Astrocyte (in vitro differentiated cells and primary cell): ENCODE data around the gene ATXN7. TPM values are rescaled to one million over a fixed set of nuclear protein-coding genes. Genes with fewer than 3 reads are reported as not detected.

Source experiments
- DNase-seq: peaks from one replicate; pipeline ENCODE4 v3.0.0-alpha.2; 2010; ENCODE audit warnings: low read depth
- FAIRE-seq: peaks from 2 replicates; lab custom pipeline; 2011; peaks lifted over from hg19 to GRCh38; lab: Jason Lieb, UNC
- H2AFZ ChIP-seq: 2 replicates; pipeline ENCODE4 v1.6.0; 2012; ENCODE audit warnings: low read depth, low read length, inconsistent platforms
- H3K27ac ChIP-seq: 2 replicates; pipeline ENCODE4 v1.5.1; 2011; ENCODE audit warnings: low read depth, low read length, inconsistent platforms
- H3K27me3 ChIP-seq: 2 replicates; pipeline ENCODE4 v1.6.0; 2011; ENCODE audit warnings: low read length, inconsistent platforms; ENCODE audit not compliant: insufficient read depth
- H3K36me3 ChIP-seq: 2 replicates; pipeline ENCODE4 v1.5.1; 2011; ENCODE audit warnings: low read length, inconsistent platforms; ENCODE audit not compliant: insufficient read depth
- H3K4me1 ChIP-seq: 2 replicates; pipeline ENCODE4 v1.5.1; 2011; ENCODE audit warnings: low read length, inconsistent platforms; ENCODE audit not compliant: insufficient read depth
- H3K4me2 ChIP-seq: 2 replicates; pipeline ENCODE4 v1.6.0; 2012; ENCODE audit warnings: low read length, inconsistent platforms
- H3K4me3 ChIP-seq: 2 replicates; pipeline ENCODE4 v1.5.1; 2011; ENCODE audit warnings: low read depth, mild to moderate bottlenecking, low read length, inconsistent platforms; ENCODE audit not compliant: insufficient read depth
- H3K79me2 ChIP-seq: 2 replicates; pipeline ENCODE4 v1.6.0; 2012; ENCODE audit warnings: mild to moderate bottlenecking, low read length, inconsistent platforms; ENCODE audit not compliant: insufficient read depth
- H3K9ac ChIP-seq: 2 replicates; pipeline ENCODE4 v1.6.0; 2012; ENCODE audit warnings: mild to moderate bottlenecking, low read length, inconsistent platforms
- H3K9me3 ChIP-seq: 2 replicates; pipeline ENCODE4 v1.5.1; 2012; ENCODE audit warnings: low read depth, mild to moderate bottlenecking, low read length, inconsistent platforms; ENCODE audit not compliant: insufficient read depth
- H4K20me1 ChIP-seq: 2 replicates; pipeline ENCODE4 v1.6.0; 2012; ENCODE audit warnings: low read length, inconsistent platforms; ENCODE audit not compliant: insufficient read depth
- H3K27ac Mint-ChIP-seq: one replicate; pipeline ENCODE4 v1.8.0; 2021; ENCODE audit warnings: mild to moderate bottlenecking, mixed read lengths; ENCODE audit not compliant: unreplicated experiment
- H3K27me3 Mint-ChIP-seq: one replicate; pipeline ENCODE4 v1.8.0; 2021; ENCODE audit warnings: low read depth, mixed read lengths; ENCODE audit not compliant: unreplicated experiment
- H3K36me3 Mint-ChIP-seq: one replicate; pipeline ENCODE4 v1.8.0; 2021; ENCODE audit warnings: low read depth, mixed read lengths; ENCODE audit not compliant: unreplicated experiment
- H3K4me1 Mint-ChIP-seq: one replicate; pipeline ENCODE4 v1.8.0; 2021; ENCODE audit warnings: low read depth, mixed read lengths; ENCODE audit not compliant: unreplicated experiment
- H3K4me3 Mint-ChIP-seq: one replicate; pipeline ENCODE4 v1.8.0; 2021; ENCODE audit warnings: mild to moderate bottlenecking, moderate library complexity, mixed read lengths; ENCODE audit not compliant: unreplicated experiment
- H3K9me3 Mint-ChIP-seq: one replicate; pipeline ENCODE4 v1.8.0; 2021; ENCODE audit warnings: mild to moderate bottlenecking, mixed read lengths; ENCODE audit not compliant: unreplicated experiment
- EZH2 ChIP-seq: IDR thresholded peaks from 2 replicates; pipeline ENCODE4 v1.6.1; 2012; ENCODE audit warnings: mild to moderate bottlenecking, low read length, inconsistent platforms; ENCODE audit not compliant: insufficient read depth
- total RNA-seq: library from RNA; stranded (reverse); gene quantifications from 2 replicates; pipeline ENCODE4 v1.2.1, GENCODE V29; 2021
- TF ChIP-seq, protein P1 (sequence below): IDR thresholded peaks from 2 replicates; pipeline ENCODE4 v1.5.1; 2011; ENCODE audit warnings: low read depth, mild to moderate bottlenecking, inconsistent platforms, low read length, moderate library complexity; ENCODE audit not compliant: insufficient read depth

ATXN7 gene
- total RNA-seq, 1 donor from 2014 or later: 17.6 TPM

DNA sequence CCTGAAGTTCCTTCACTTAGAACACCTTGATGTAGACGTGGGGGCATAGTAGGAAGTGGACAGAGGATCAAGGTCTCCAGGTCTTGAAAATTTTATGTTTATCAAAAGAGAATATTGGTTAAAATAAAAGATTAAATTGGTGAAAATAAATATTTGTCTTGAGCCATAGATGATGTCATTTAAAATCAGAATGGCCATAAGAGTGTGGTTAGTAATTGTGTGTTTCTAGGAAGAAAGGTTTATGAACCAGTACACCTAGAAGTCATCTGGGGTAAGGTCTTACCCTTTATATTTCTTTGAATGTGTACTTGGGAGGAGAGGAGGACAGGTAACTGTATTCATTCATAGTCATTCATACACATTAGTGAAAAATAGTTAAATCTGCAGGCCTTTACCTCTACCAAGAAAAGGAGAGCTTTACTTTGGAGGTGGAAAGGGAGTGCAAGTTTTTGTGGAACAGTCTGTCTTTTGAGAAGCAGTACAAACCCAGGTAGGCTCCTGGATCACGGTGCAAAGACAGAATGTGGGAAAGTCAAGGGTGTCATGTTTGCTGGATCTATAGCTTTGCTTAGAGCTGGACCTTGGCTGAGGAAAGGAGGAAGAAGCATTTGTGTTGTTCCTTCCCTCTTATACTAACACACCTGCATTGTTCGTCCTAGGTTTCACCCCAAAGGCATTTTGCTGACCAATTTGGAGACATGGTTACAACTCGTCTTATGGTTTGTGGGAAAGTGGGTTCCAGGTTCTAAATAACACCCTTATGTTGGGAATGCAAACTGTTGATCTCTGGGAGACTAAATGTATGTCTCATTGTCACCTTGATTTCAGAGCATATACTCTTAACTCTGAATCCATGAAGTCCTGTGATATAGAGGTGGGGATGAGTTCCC is 42.3 kb downstream of the ATXN7 start:
- no peak overlapping the region for H3K4me2 ChIP-seq
- H3K79me2 ChIP-seq: no peaks in the 10 kb centered on the region
- no peak for TF ChIP-seq EZH2
- TF ChIP-seq, protein P1, sequence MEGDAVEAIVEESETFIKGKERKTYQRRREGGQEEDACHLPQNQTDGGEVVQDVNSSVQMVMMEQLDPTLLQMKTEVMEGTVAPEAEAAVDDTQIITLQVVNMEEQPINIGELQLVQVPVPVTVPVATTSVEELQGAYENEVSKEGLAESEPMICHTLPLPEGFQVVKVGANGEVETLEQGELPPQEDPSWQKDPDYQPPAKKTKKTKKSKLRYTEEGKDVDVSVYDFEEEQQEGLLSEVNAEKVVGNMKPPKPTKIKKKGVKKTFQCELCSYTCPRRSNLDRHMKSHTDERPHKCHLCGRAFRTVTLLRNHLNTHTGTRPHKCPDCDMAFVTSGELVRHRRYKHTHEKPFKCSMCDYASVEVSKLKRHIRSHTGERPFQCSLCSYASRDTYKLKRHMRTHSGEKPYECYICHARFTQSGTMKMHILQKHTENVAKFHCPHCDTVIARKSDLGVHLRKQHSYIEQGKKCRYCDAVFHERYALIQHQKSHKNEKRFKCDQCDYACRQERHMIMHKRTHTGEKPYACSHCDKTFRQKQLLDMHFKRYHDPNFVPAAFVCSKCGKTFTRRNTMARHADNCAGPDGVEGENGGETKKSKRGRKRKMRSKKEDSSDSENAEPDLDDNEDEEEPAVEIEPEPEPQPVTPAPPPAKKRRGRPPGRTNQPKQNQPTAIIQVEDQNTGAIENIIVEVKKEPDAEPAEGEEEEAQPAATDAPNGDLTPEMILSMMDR: no peak
- no peak for FAIRE-seq
- no peak overlapping the region for H3K4me3 ChIP-seq
- no peaks in the 10 kb centered on the region for H3K36me3 ChIP-seq
- H3K36me3 Mint-ChIP-seq: peaks cover 3% of the 10 kb centered on the region
- H2AFZ ChIP-seq: no peak overlapping the region
- no peaks in the 10 kb centered on the region for H3K9me3 Mint-ChIP-seq
- H3K27ac ChIP-seq: no peak overlapping the region
- no peaks in the 10 kb centered on the region for H3K27me3 ChIP-seq
- no peak for DNase-seq
- no peak overlapping the region for H3K4me3 Mint-ChIP-seq
- peaks cover 23% of the 10 kb centered on the region for H4K20me1 ChIP-seq
- H3K4me1 Mint-ChIP-seq: peaks cover 6% of the 10 kb centered on the region
- peaks cover 6% of the 10 kb centered on the region for H3K4me1 ChIP-seq
- no peaks in the 10 kb centered on the region for H3K9me3 ChIP-seq
- no peak overlapping the region for H3K9ac ChIP-seq
- no peaks in the 10 kb centered on the region for H3K27me3 Mint-ChIP-seq
- no peak overlapping the region for H3K27ac Mint-ChIP-seq

DNA sequence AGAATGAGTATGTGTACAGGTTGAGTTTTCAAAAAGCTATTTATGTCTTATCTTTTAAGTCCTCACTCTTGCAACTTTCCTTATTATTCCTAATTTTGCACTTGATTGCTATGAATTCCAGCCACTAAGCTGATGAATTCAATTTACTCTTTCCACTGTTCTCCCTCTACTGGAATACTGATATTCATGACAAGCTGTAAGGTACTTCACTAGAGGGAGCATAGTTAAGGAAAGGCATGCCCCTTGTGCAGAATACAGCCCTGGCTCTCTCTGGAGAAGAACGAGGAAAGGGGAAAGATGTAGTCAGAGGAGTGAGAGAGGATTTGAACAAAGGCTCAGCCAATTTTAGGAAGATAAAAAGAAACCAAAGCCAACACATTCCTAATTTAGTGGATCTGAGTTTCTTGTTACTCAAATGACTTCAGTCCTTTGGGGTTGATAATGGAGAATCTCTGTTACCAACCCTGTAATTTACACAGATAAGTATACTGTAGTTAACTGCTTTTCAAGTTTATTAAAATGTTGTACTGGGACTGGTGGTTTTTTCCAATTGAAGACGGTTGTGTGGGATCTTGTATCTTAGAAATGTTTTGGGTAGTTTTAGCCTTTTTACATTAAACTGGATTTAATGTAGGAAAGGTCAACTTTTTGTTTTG is 44.5 kb downstream of the ATXN7 start:
- no peaks in the 10 kb centered on the region for H3K27me3 Mint-ChIP-seq
- H3K9ac ChIP-seq: no peak overlapping the region
- H3K27me3 ChIP-seq: no peaks in the 10 kb centered on the region
- H3K4me3 Mint-ChIP-seq: no peak overlapping the region
- no peak overlapping the region for H3K4me2 ChIP-seq
- no peak for TF ChIP-seq EZH2
- TF ChIP-seq, protein P1: peak; percentile 27
- peaks cover 13% of the 10 kb centered on the region for H3K4me1 Mint-ChIP-seq
- no peak overlapping the region for H3K27ac ChIP-seq
- no peak overlapping the region for H3K27ac Mint-ChIP-seq
- peaks cover 3% of the 10 kb centered on the region for H3K36me3 Mint-ChIP-seq
- no peak overlapping the region for H3K4me3 ChIP-seq
- H4K20me1 ChIP-seq: peaks cover 20% of the 10 kb centered on the region
- DNase-seq: no peak
- no peaks in the 10 kb centered on the region for H3K9me3 Mint-ChIP-seq
- peaks cover 4% of the 10 kb centered on the region for H3K79me2 ChIP-seq
- H3K36me3 ChIP-seq: no peaks in the 10 kb centered on the region
- no peaks in the 10 kb centered on the region for H3K9me3 ChIP-seq
- H2AFZ ChIP-seq: no peak overlapping the region
- FAIRE-seq: no peak
- peaks cover 16% of the 10 kb centered on the region for H3K4me1 ChIP-seq

DNA sequence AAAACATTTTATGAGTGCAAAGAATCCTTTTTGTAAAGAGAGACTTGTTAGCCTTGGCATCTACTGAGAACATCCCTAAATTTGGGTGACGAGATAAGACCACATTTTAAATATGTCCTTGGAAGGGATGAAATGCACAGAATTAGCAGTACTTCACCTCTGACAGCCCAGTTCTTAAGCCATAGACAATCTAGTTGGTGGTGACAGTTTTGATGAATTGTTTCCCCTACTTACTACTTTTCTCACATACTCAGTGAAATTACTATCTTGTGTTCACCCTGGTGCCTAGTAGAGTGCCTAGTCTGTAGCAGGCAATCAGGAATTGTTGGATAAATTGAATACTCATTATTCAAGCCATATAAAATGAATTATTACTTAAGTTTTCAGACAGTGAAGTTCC is 45.1 kb downstream of the ATXN7 start:
- H3K9me3 Mint-ChIP-seq: no peaks in the 10 kb centered on the region
- Histone ChIP-seq H3K27ac (no peak overlapping the region), H4K20me1 (peaks cover 22% of the 10 kb centered on the region), H3K9ac (no peak overlapping the region), H3K4me1 (peaks cover 19% of the 10 kb centered on the region), H3K4me3 (no peak overlapping the region), H3K9me3 (no peaks in the 10 kb centered on the region), H2AFZ (no peak overlapping the region), H3K4me2 (no peak overlapping the region), H3K79me2 (peaks cover 6% of the 10 kb centered on the region), H3K36me3 (no peaks in the 10 kb centered on the region), H3K27me3 (no peaks in the 10 kb centered on the region)
- H3K4me1 Mint-ChIP-seq: peaks cover 18% of the 10 kb centered on the region
- TF ChIP-seq, protein P1: no peak
- no peak for TF ChIP-seq EZH2
- peaks cover 3% of the 10 kb centered on the region for H3K36me3 Mint-ChIP-seq
- H3K27me3 Mint-ChIP-seq: no peaks in the 10 kb centered on the region
- H3K4me3 Mint-ChIP-seq: no peak overlapping the region
- no peak for FAIRE-seq
- H3K27ac Mint-ChIP-seq: no peak overlapping the region
- DNase-seq: no peak
